ENCODE results near the gene KCNJ3.

Gene KCNJ3

GRCh38 chr2:154707994-154708575, 9.6 kb downstream of the KCNJ3 start:
- no peak for DNase-seq (ENCODE audit: low spot score)

- no peak for DNase-seq (ENCODE audit: low spot score)
Measured at GRCh38 chr2:154709215-154709614, 10.7 kb downstream of the KCNJ3 start.

- no peak for DNase-seq (ENCODE audit: low spot score)
Measured at GRCh38 chr2:154710078-154710477, 11.6 kb downstream of the KCNJ3 start.

- DNase-seq (ENCODE audit: low spot score), result no peak
Measured at GRCh38 chr2:154710685-154711084, 12.2 kb downstream of the KCNJ3 start.

GRCh38 chr2:154713675-154714074, 15.2 kb downstream of the KCNJ3 start:
- DNase-seq (ENCODE audit: low spot score), result no peak

DNA sequence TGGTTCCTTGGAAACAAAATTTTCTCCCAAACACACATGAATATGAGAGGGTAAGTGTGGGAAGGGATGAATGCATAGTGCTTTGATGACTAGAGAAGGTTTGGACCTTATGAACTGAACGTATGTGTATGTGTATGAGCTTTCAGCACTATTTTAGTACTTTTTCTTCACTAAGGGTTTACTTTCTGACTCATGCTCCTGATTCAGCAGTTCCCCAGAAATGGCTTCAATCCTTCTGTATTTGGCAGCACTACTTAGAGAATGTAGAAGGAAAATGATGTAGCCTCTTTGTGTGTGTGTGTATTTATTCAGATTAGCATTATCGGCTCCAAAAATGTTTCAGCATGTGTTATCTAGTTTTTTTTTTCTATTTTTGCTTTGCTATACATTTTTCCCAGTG, 22.2 kb downstream of the KCNJ3 start:
- no peak for DNase-seq (ENCODE audit: low spot score)

DNA sequence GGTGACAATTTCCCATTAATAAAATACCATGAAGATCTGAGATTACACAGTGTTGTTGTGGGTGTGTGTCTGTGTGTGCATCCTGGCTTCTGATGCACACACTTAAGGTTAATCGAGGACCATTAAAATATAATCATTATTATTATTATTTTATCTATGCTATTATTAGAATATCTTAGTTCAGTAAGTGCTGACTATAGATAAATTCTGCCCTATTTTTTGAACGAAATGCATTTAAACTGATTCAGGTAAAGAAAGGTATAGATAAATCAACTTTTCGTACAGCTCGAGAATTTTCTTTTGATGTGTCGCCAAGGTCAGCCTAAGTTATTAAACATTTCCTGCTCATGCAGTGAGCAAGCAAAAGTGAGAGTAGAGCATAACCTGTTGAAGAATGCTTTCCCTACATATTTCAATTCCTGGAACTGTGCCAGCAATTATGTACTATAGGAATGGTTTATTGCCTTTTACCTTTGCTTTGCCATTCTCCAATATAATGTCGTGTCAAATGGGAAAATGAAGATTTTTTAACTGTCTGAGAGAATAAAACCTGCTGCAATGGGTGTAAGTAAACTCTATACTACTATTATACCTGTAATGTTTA, 25.8 kb downstream of the KCNJ3 start:
- DNase-seq (ENCODE audit: low spot score), result no peak

GRCh38 chr2:154740361-154740760, 41.9 kb downstream of the KCNJ3 start:
- DNase-seq (ENCODE audit: low spot score), result no peak

DNA sequence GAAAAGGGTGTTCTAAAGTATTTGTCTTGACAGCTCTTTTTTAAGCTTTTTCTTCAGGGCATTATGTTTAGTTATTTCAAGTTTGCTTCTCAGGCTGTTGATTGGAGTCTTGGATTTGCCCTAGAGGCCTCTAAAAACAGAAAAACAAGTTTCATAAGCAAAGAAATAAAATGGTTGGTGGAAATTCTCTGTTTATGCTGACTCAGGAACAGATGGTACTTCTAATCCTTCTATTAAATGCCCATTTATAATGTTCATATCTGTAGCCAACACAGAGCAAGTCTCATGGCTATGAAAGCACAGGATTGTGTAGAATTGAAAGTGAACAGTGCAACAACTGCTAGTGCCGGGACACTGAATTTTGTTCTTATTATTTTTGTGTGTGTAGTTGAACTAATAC, 60.4 kb downstream of the KCNJ3 start:
- no peak for DNase-seq (ENCODE audit: low spot score)

- DNase-seq (ENCODE audit: low spot score), result no peak
Measured at GRCh38 chr2:154762638-154763037, 64.1 kb downstream of the KCNJ3 start.

- DNase-seq (ENCODE audit: low spot score), result no peak
Measured at GRCh38 chr2:154771664-154772284, 73.3 kb downstream of the KCNJ3 start.

DNA sequence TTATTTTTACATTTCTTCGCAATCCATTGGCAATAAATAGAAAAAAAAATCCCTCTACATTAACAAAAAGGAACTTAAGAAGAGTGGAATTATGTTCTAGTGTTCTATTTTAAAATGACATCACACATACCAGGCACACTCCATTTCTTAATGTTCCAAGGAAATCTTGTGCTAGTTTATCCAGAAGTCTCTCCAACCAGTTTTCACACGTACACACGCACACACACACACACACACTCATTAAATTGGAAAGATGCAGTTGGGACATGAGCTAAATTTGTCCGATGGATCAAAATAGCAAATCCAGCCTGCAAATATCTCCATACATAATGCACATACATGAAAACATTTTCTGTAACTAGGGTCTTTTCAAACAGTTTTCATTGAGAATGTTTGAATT, 78.3 kb downstream of the KCNJ3 start:
- DNase-seq (ENCODE audit: low spot score), result no peak

DNA sequence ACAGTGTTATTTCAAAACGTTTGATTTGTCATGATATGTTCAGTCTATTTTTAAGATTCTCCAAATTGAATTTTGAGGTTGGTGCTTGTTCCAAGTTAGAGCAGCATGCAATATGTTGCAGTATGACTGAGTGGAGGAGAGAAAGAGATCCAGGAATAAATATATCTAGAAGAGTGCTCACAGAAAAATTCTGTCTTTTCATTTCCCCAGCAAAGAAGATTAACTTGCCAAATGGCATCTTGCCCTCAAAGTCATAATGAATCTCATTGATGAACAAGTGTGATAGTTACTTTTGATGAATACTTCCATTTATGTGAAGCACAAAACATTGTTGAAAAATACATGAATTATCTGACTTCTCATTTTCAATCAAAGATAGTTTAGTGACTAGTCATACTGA, 95.9 kb downstream of the KCNJ3 start:
- no peak for DNase-seq (ENCODE audit: low spot score)

GRCh38 chr2:154795651-154796050, 97.2 kb downstream of the KCNJ3 start:
- no peak for DNase-seq (ENCODE audit: low spot score)

GRCh38 chr2:154804451-154804850, 106.0 kb downstream of the KCNJ3 start:
- DNase-seq (ENCODE audit: low spot score), result no peak

DNA sequence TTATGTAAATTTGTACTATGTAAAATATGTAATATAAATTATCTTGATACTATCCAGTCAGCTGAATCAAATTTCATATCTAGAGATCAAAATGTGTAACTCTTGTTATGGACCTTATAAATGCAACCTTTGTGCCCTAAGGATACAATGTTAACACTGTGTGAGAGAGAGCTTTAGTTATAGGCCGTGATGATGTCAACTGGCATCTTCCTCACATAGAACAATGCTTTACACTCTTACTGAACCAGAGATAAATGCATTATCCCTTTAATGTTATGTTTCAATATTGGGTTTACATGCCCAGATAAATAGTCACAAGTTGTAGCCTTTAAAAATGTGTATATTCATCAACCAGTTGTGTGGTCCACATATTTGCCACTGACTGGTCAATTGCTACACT, 115.1 kb downstream of the KCNJ3 start:
- no peak for DNase-seq (ENCODE audit: low spot score)

GRCh38 chr2:154814856-154815255, 116.4 kb downstream of the KCNJ3 start:
- no peak for DNase-seq (ENCODE audit: low spot score)

DNA sequence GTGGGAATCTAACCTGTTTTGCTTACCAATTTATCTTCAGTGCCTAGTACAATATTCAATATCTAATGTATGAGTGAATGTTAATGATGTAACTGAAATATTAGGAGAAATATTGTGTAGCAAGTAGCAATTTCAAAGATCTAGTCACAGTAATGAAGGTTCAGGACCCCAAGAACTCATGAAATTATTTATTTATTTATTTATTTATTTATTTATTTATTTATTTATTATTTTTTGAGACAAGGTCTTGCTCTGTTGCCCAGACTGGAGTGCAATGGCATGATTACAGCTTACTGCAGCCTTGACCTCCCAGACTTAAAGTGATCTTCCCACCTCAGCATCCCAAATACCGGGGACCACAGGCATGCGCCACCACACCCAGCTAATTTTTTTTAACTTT, 126.9 kb downstream of the KCNJ3 start:
- no peak for DNase-seq (ENCODE audit: low spot score)

DNA sequence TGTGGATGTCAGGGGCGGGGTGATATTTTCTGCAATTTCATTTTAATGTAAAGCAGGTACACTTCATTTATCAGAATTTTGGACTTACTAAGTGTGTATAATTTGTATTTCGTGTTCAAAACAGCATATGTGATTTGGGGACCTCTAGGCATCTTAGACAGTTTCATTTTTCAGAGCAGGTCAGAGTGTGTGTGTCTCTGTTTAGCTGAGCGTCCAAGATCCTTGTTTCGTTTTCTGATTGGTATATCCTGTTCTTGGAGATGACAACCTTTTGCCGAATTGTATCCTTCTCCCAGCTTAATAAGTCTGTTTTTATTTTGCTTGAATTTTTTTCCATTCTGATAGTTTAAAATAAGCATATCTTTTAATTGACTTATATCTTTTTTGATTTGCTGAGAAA, 128.3 kb downstream of the KCNJ3 start:
- no peak for DNase-seq (ENCODE audit: low spot score)

DNA sequence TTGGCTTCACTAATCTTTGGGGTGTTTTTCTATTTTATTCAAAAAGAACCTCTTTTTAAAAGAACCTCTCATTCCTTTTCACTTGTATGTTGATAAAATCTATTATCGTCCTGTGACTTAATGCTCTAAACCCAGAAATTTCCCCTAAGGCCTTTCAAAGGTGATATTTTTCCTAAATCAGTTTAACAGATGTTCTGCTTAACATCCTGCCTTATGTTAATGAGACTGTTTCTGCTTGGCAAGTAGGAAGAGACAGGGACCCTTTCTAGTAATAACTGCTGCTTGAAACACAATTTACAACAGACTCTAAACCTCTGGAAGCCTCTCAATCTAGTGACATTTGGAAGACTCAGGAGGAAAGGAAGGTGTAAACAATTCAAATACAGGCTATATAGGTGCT, 128.8 kb downstream of the KCNJ3 start:
- DNase-seq (ENCODE audit: low spot score), result no peak

DNA sequence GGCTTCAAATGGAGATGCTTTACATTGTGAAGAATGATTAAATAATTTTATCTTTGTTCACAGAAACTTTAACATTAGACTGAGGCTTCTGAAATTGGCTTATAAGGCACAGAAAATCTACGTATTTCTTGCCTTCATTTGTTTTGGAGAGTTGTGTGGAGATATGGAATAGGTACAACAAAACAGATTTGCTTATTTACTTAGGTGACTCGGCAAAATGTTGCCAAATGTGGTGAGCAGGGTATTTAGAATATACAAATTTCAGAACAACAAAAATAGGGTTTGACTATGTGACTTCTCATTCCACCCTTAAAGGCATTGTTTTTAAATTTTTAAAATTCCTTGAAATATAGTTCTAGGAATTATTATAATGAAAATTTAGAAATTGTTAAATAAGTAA, 134.2 kb downstream of the KCNJ3 start:
- DNase-seq (ENCODE audit: low spot score), result no peak

- DNase-seq (ENCODE audit: low spot score), result no peak
Measured at GRCh38 chr2:154836632-154837031, 138.1 kb downstream of the KCNJ3 start.

DNA sequence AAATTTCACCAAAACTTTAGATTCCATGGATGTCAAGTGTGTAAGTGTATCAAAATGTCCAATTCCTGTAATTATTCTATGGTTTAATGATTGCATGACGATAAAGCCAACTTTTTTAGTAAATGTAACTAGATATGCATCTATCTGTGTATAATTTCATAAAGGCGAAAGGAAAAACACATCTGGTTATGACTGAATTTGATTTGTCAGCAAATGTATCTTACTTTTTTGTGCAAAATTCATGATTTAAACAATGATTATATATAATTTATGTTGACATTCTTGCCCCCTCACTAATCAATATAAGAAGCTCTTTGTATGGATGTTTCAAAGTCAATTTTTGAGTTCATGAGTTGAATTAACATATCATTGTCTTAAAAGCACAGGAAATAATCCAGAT, 138.5 kb downstream of the KCNJ3 start:
- no peak for DNase-seq (ENCODE audit: low spot score)

- DNase-seq (ENCODE audit: low spot score), result no peak
Measured at GRCh38 chr2:154844513-154844912, 146.0 kb downstream of the KCNJ3 start.

Measured in CD4-positive, alpha-beta T cell treated with Interleukin-6 at 100 ng/mL for 8 hours (primary cell).